ENCODE results near the gene PANK2. TPM values are rescaled to one million over a fixed set of nuclear protein-coding genes. Genes with fewer than 3 reads are reported as not detected.
"Not testable (repeated sequence)": the region's sequence is repeated elsewhere in the genome, so short reads cannot be mapped to it uniquely, and the experiment has no call there.

Gene PANK2
- total RNA-seq, 4 donors from 2014 or later: 32.8 to 45.0 (median 39.7) TPM

GRCh38 chr20:3970016-3970415, 80.8 kb downstream of the PANK2 start:
- DNase-seq (ENCODE audit: low spot score) (no peak), ATAC-seq (ENCODE audit: low FRiP score) (no peak)
- no peak for TF ChIP-seq CTCF (IDR thresholded peaks at IDR 0.05)

DNA sequence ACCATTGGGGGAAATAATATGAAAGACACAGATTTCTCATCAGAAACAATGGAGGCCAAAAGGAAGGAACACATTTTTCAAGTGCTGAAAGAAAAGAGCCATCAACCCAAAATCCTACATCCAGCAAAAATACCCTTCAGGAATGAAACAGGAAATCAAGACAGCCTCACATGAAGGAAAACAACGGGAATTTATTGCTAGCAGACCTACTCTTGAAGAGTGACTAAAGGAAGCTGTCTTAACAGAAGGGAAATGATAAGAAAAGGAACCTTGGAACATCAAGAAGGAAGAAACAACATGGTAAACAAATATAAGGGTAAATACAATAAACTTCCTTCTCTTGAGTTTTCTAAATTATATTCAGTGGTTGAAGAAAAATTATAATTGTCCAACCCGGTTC, 82.0 kb downstream of the PANK2 start:
- ATAC-seq (ENCODE audit: low FRiP score) (no peak), DNase-seq (ENCODE audit: low spot score) (no peak)
- no peak for TF ChIP-seq CTCF (IDR thresholded peaks at IDR 0.05)

GRCh38 chr20:3972161-3972560, 83.0 kb downstream of the PANK2 start:
- no peak for ATAC-seq (ENCODE audit: low FRiP score)
- no peak for TF ChIP-seq CTCF (IDR thresholded peaks at IDR 0.05)

GRCh38 chr20:3972631-3973030, 83.4 kb downstream of the PANK2 start:
- not testable (repeated sequence) for ATAC-seq (ENCODE audit: low FRiP score); DNase-seq (ENCODE audit: low spot score)

More at GRCh38 chr20:3972161-3972560, 83.0 kb downstream of the PANK2 start:
- DNase-seq (ENCODE audit: low spot score): no peak

- DNase-seq (ENCODE audit: low spot score) (no peak), ATAC-seq (ENCODE audit: low FRiP score) (no peak)
- TF ChIP-seq CTCF (IDR thresholded peaks at IDR 0.05): no peak
Measured at GRCh38 chr20:3973705-3974104, 84.5 kb downstream of the PANK2 start.

DNA sequence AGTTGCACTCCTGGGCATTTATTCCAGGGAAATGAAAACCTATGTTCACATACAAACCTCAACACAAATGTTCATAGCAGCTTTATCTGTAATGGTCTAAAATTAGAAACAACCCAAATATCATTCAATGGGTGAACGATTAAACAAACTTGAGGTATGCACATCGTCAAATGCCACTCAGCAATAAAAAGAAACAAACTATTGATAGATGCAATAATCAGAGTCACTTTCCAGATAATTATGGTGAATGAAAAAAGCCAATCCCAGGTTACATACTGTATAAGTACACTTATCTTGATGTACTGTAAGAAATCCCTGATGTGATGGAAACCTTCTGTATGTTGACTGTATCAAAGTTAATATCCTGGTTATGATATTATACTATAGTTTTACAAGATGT, 87.3 kb downstream of the PANK2 start:
- TF ChIP-seq CTCF (IDR thresholded peaks at IDR 0.05): no peak
- ATAC-seq (ENCODE audit: low FRiP score): no peak
- DNase-seq (ENCODE audit: low spot score): no peak

Small RNA genes lying within 50 kb of the gene (small RNA-seq; reads per million reads assigned to genes)
- 2.3 reads per million, percentile 48 among the genes with 10 or more reads in this experiment for gene MIR103A2

Other genes starting within 250 kb of the PANK2 start
- not detected for gene GFRA4, start 226.0 kb upstream of the PANK2 start, total RNA-seq
- gene ADAM33, start 207.4 kb upstream of the PANK2 start, total RNA-seq: 10 to 100 TPM; 27.3 to 94.4 (median 51.9) TPM
- 10 to 100 TPM; 14.2 to 57.5 (median 27.5) TPM for gene SIGLEC1, start 176.8 kb upstream of the PANK2 start, total RNA-seq
- 10 to 100 TPM in 2 of 4 donors, 1 to 10 TPM in 2; 7.7 to 58.2 (median 19.3) TPM for gene HSPA12B, start 156.7 kb upstream of the PANK2 start, total RNA-seq
- gene ADISSP, start 121.6 kb upstream of the PANK2 start, total RNA-seq: 10 to 100 TPM; 19.7 to 32.3 (median 30.3) TPM
- gene SPEF1, start 107.9 kb upstream of the PANK2 start, total RNA-seq: under 1 TPM in 1 of 4 donors, not detected in 3; 0.56 TPM
- 10 to 100 TPM; 52.2 to 98.4 (median 76.8) TPM for gene CENPB, start 102.6 kb upstream of the PANK2 start, total RNA-seq
- 10 to 100 TPM; 11.7 to 44.3 (median 25.6) TPM for gene CDC25B, start 93.1 kb upstream of the PANK2 start, total RNA-seq
- gene AP5S1, start 68.8 kb upstream of the PANK2 start, total RNA-seq: 10 to 100 TPM; 10.9 to 19.2 (median 11.4) TPM
- gene MAVS, start 42.6 kb upstream of the PANK2 start, total RNA-seq: 10 to 100 TPM; 21.8 to 37.8 (median 29.7) TPM
- 10 to 100 TPM; 23.6 to 44.1 (median 28.1) TPM for gene RNF24, start 126.2 kb downstream of the PANK2 start, total RNA-seq